IMR-90 (cell line): ENCODE data around the gene CD6. TPM values are rescaled to one million over a fixed set of nuclear protein-coding genes. Genes with fewer than 3 reads are reported as not detected.

Experiments used
- ATAC-seq: fragments of 200-7000 bp; cut with Tn5 transposase; 2 replicates; pipeline ENCODE4 v1.9.1; 2020; ENCODE audit warnings: low read depth, mild to moderate bottlenecking, moderate library complexity
- BruUV-seq: library from RNA; stranded (reverse); fragments of 400-500 nt; replicated peaks from 2 replicates; lab custom pipeline; 2021; lab: Mats Ljungman, UMichigan
- CTCF ChIA-PET: fragments of 300-600 bp; formaldehyde crosslinking; extraction: SDS; loops from one replicate; lab custom pipeline; 2021; ENCODE audit warnings: antibody characterized with exemption; lab: Yijun Ruan, JAX
- POLR2A ChIA-PET: fragments of 300-600 bp; sonication (Branson Sonifier 250); formaldehyde crosslinking; loops from one replicate; lab custom pipeline; 2022; ENCODE audit warnings: antibody characterized with exemption; ENCODE audit not compliant: unreplicated experiment; lab: Charles Lee
- DNase-seq: peaks from one replicate; pipeline ENCODE4 v3.0.0; 2013
- H2AFZ ChIP-seq: replicated peaks from 2 replicates; pipeline ENCODE3; 2013; ENCODE audit warnings: low read length, mild to moderate bottlenecking; ENCODE audit not compliant: poor library complexity
- H2AK5ac ChIP-seq: 2 replicates; pipeline ENCODE4 v1.6.1; 2013; ENCODE audit warnings: low read depth, low read length, inconsistent platforms
- H2AK9ac ChIP-seq: replicated peaks from 2 replicates; pipeline ENCODE3; 2013; ENCODE audit warnings: mild to moderate bottlenecking, low read depth, low read length, moderate library complexity; ENCODE audit not compliant: poor library complexity
- H2BK120ac ChIP-seq: 2 replicates; pipeline ENCODE4 v1.6.1; 2013; ENCODE audit warnings: low read depth, low read length, inconsistent platforms
- H2BK15ac ChIP-seq: 3 replicates; pipeline ENCODE4 v1.6.1; 2013; ENCODE audit warnings: low read depth, low read length, inconsistent platforms
- H2BK20ac ChIP-seq: 2 replicates; pipeline ENCODE4 v1.6.1; 2013; ENCODE audit warnings: low read depth, mild to moderate bottlenecking, inconsistent platforms, low read length, moderate library complexity
- H2BK5ac ChIP-seq: 2 replicates; pipeline ENCODE4 v1.6.1; 2013; ENCODE audit warnings: mild to moderate bottlenecking, low read depth, low read length, inconsistent platforms; ENCODE audit not compliant: poor library complexity, severe bottlenecking
- H3K14ac ChIP-seq: replicated peaks from 2 replicates; pipeline ENCODE4 v1.6.1; 2013; ENCODE audit warnings: low read depth, low read length, inconsistent platforms
- H3K18ac ChIP-seq: 2 replicates; pipeline ENCODE4 v1.6.1; 2013; ENCODE audit warnings: low read depth, low read length, control low read depth
- H3K23ac ChIP-seq: 2 replicates; pipeline ENCODE4 v1.6.1; 2013; ENCODE audit warnings: low read depth, low read length, inconsistent platforms
- H3K27ac ChIP-seq: 2 replicates; pipeline ENCODE4 v1.5.1; 2013; ENCODE audit warnings: mild to moderate bottlenecking, control low read depth, low read length; ENCODE audit not compliant: insufficient read depth
- H3K27me3 ChIP-seq: 2 replicates; pipeline ENCODE4 v1.6.1; 2013; ENCODE audit warnings: low read length; ENCODE audit not compliant: control insufficient read depth, insufficient read depth
- H3K36me3 ChIP-seq: 2 replicates; pipeline ENCODE4 v1.6.1; 2013; ENCODE audit warnings: low read length, mixed read lengths; ENCODE audit not compliant: control insufficient read depth, insufficient read depth
- H3K4ac ChIP-seq: 2 replicates; pipeline ENCODE4 v1.6.1; 2013; ENCODE audit warnings: low read depth, low read length, inconsistent platforms
- H3K4me1 ChIP-seq: 2 replicates; pipeline ENCODE4 v1.6.1; 2013; ENCODE audit warnings: low read length, mixed read lengths; ENCODE audit not compliant: control insufficient read depth, insufficient read depth
- H3K4me2 ChIP-seq: 2 replicates; pipeline ENCODE4 v1.6.1; 2013; ENCODE audit warnings: low read depth, mild to moderate bottlenecking, control low read depth, low read length, moderate library complexity
- H3K4me3 ChIP-seq: 2 replicates; pipeline ENCODE4 v1.5.1; 2013; ENCODE audit warnings: low read depth, mild to moderate bottlenecking, control low read depth, low read length, moderate library complexity; ENCODE audit not compliant: insufficient read depth
- H3K56ac ChIP-seq: 2 replicates; pipeline ENCODE4 v1.6.1; 2013; ENCODE audit warnings: low read length, inconsistent platforms; ENCODE audit not compliant: insufficient read depth; ENCODE audit errors: extremely low read depth
- H3K79me1 ChIP-seq, 2 experiments: 2 replicates each; pipeline ENCODE4 v1.6.1; 2013; ENCODE audit warnings: low read length in 2 of 2, inconsistent platforms in 1 of 2, low read depth in 1 of 2
- H3K9ac ChIP-seq: 2 replicates; pipeline ENCODE4 v1.6.1; 2013; ENCODE audit warnings: low read depth, low read length, control low read depth
- H3K9me1 ChIP-seq: 2 replicates; pipeline ENCODE4 v1.6.1; 2013; ENCODE audit warnings: low read length, inconsistent platforms; ENCODE audit not compliant: insufficient read depth
- H3K9me3 ChIP-seq: 2 replicates; pipeline ENCODE4 v1.6.1; 2013; ENCODE audit warnings: low read length; ENCODE audit not compliant: control insufficient read depth, insufficient read depth
- H4K20me1 ChIP-seq: 2 replicates; pipeline ENCODE4 v1.6.1; 2013; ENCODE audit warnings: low read length, inconsistent platforms; ENCODE audit not compliant: insufficient read depth
- H4K5ac ChIP-seq: 2 replicates; pipeline ENCODE4 v1.6.1; 2013; ENCODE audit warnings: mild to moderate bottlenecking, low read depth, low read length, control low read depth
- H4K8ac ChIP-seq, 2 experiments: 2 replicates each; pipeline ENCODE4 v1.6.1; 2013; ENCODE audit warnings: low read depth in 2 of 2, low read length in 2 of 2, control low read depth in 1 of 2, inconsistent platforms in 1 of 2
- H4K91ac ChIP-seq: 2 replicates; pipeline ENCODE4 v1.6.1; 2013; ENCODE audit warnings: low read depth, low read length, inconsistent platforms; ENCODE audit not compliant: insufficient read depth
- POLR2A ChIP-seq: IDR thresholded peaks from 2 replicates; pipeline ENCODE4 v1.6.1; 2012; ENCODE audit warnings: mild to moderate bottlenecking, low read depth, low read length
- SMC3 ChIP-seq: fragments of 150-350 bp; IDR thresholded peaks from 2 replicates; pipeline ENCODE4 v1.6.1; 2016; ENCODE audit warnings: low read depth, mild to moderate bottlenecking, antibody characterized with exemption, low read length, moderate library complexity
- WGBS, 2 experiments: methylation state at CpG; one replicate each; pipeline versions ENCODE4 v1.1.5 to v1.1.7; 2013; ENCODE audit warnings: missing lambda C conversion rate in 2 of 2; ENCODE audit not compliant: insufficient read length in 1 of 2; ENCODE audit errors: extremely low coverage in 2 of 2; 5-methylcytosine and 5-hydroxymethylcytosine counted together
- dilution Hi-C: fragments of 300-500 bp; cut with HindIII; formaldehyde crosslinking; loops from one replicate; pipeline ENCODE4 v1.14.3; 2018; ENCODE audit warnings: low sequenced_read_pairs; ENCODE audit not compliant: unreplicated experiment
- in situ Hi-C: fragments of 300-500 bp; cut with MboI; formaldehyde crosslinking; loops from 3 replicates; pipeline ENCODE4 v1.14.3; 2019; ENCODE audit warnings: low sequenced_read_pairs, inconsistent platforms, mixed read lengths
- intact Hi-C: fragments of 100-400 bp; cut with micrococcal nuclease; formaldehyde crosslinking; loops from 2 replicates; pipeline ENCODE4 v1.10.0; 2022
- polyA plus RNA-seq, 3 experiments: library from polyadenylated mRNA; depleted of rRNA; stranded (reverse); fragments of >200 nt; gene quantifications; 2 replicates each; pipeline ENCODE4 v1.2.3, GENCODE V29; 2012; ENCODE audit warnings: low replicate concordance in 1 of 3
- total RNA-seq: library from RNA; depleted of rRNA; stranded (reverse); fragments of >200 nt; gene quantifications from 2 replicates; pipeline ENCODE4 v1.2.3, GENCODE V29; 2012

The CD6 gene
- total and polyA plus RNA-seq, 2 of the 4 experiments (the other 2 are of a cell fraction) = not detected

DNA sequence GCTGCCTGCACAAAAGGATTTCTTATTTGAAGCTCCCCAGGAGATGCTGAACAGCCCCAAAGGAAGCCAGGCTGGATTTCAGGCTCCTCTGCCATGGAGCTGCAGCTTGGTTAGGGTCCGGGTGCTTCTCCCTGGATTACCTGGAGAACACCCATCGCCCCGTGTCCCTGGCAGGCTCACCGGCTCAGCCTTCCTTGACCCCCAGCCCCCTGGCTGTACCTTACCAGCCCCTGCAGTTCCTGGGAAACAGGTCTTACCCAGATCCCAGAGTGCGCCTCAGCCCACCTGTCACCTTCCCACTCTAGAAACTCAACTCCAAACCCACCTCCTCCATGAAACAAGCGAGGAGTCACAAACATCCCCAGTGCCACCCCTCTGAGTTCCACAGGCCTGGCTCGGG, 85.5 kb downstream of the CD6 start:
- BruUV-seq = no TSS peak
- peaks cover 1% of the 10 kb centered on the region; the same call in 1 of the 2 replicates for H3K4me1 ChIP-seq
- no peak overlapping the region for H3K18ac ChIP-seq
- no peaks in the 10 kb centered on the region for H3K9me1 ChIP-seq
- no peak overlapping the region for H3K14ac ChIP-seq
- no peak overlapping the region for H2AK9ac ChIP-seq
- H3K4me2 ChIP-seq = no peak overlapping the region
- H3K27ac ChIP-seq = no peak overlapping the region
- no peak overlapping the region for H3K56ac ChIP-seq
- POLR2A ChIA-PET = no interaction called here
- H2BK20ac ChIP-seq = no peak overlapping the region
- H3K27me3 ChIP-seq = peaks cover 28% of the 10 kb centered on the region
- no peaks in the 10 kb centered on the region for H3K9me3 ChIP-seq
- H3K4ac ChIP-seq = no peak overlapping the region
- no peak overlapping the region for H2AK5ac ChIP-seq
- no peak overlapping the region for H3K23ac ChIP-seq
- CTCF ChIA-PET = no interaction called here
- H3K79me1 ChIP-seq = no peaks in the 10 kb centered on the region
- H4K91ac ChIP-seq = no peak overlapping the region
- no peaks in the 10 kb centered on the region for H4K20me1 ChIP-seq
- in situ Hi-C loops (no loop called here), intact Hi-C loops (no loop called here), dilution Hi-C loops (no loop called here)
- no peak overlapping the region for H2BK120ac ChIP-seq
- H3K4me3 ChIP-seq = no peak overlapping the region
- WGBS, 2 experiments = 94% methylated on average over 4 of the region's 7 CpGs; no CpG with 5 or more reads in 1 of the 2 experiments
- no peaks in the 10 kb centered on the region for H3K36me3 ChIP-seq
- TF ChIP-seq POLR2A (no peak), SMC3 (no peak)
- H2BK5ac ChIP-seq = no peak overlapping the region
- ATAC-seq (no peak), DNase-seq (no peak)
- H4K8ac ChIP-seq = no peak overlapping the region
- no peak overlapping the region for H2AFZ ChIP-seq
- no peak overlapping the region for H2BK15ac ChIP-seq
- H3K9ac ChIP-seq = no peak overlapping the region
- no peak overlapping the region for H4K5ac ChIP-seq
